Measurements from ENCODE around the gene THAP4.
"Not testable (repeated sequence)": the region's sequence is repeated elsewhere in the genome, so short reads cannot be mapped to it uniquely, and the experiment has no call there.

Gene THAP4

GRCh38 chr2:241612156-241613016, 24.6 kb downstream of the THAP4 start:
- DNase-seq (ENCODE audit: low spot score): peak; percentile 38

GRCh38 chr2:241611062-241611461, 25.9 kb downstream of the THAP4 start:
- no peak for DNase-seq (ENCODE audit: low spot score)

GRCh38 chr2:241609859-241610793, 26.8 kb downstream of the THAP4 start:
- peak; percentile 91 for DNase-seq (ENCODE audit: low spot score)

- DNase-seq (ENCODE audit: low spot score): no peak
Measured at GRCh38 chr2:241608881-241609280, 28.1 kb downstream of the THAP4 start.

- DNase-seq (ENCODE audit: low spot score): no peak
Measured at GRCh38 chr2:241607162-241607885, 29.6 kb downstream of the THAP4 start.

GRCh38 chr2:241606186-241606585, 30.8 kb downstream of the THAP4 start:
- no peak for DNase-seq (ENCODE audit: low spot score)

- DNase-seq (ENCODE audit: low spot score): no peak
Measured at GRCh38 chr2:241603686-241604085, 33.3 kb downstream of the THAP4 start.

- DNase-seq (ENCODE audit: low spot score): no peak
Measured at GRCh38 chr2:241602720-241603119, 34.2 kb downstream of the THAP4 start.

- no peak for DNase-seq (ENCODE audit: low spot score)
Measured at GRCh38 chr2:241601841-241602240, 35.1 kb downstream of the THAP4 start.

- no peak for DNase-seq (ENCODE audit: low spot score)
Measured at GRCh38 chr2:241599615-241600014, 37.3 kb downstream of the THAP4 start.

- no peak for DNase-seq (ENCODE audit: low spot score)
Measured at GRCh38 chr2:241598487-241598886, 38.5 kb downstream of the THAP4 start.

GRCh38 chr2:241598061-241598460, 38.9 kb downstream of the THAP4 start:
- no peak for DNase-seq (ENCODE audit: low spot score)

GRCh38 chr2:241597561-241597960, 39.4 kb downstream of the THAP4 start:
- DNase-seq (ENCODE audit: low spot score): no peak

- DNase-seq (ENCODE audit: low spot score): peak; percentile 52
Measured at GRCh38 chr2:241595600-241596140, 41.3 kb downstream of the THAP4 start.

- no peak for DNase-seq (ENCODE audit: low spot score)
Measured at GRCh38 chr2:241593271-241593670, 43.7 kb downstream of the THAP4 start.

- no peak for DNase-seq (ENCODE audit: low spot score)
Measured at GRCh38 chr2:241592126-241592845, 44.7 kb downstream of the THAP4 start.

- DNase-seq (ENCODE audit: low spot score): not testable (repeated sequence)
Measured at GRCh38 chr2:241590496-241591455, 46.2 kb downstream of the THAP4 start.

- not testable (repeated sequence) for DNase-seq (ENCODE audit: low spot score)
Measured at GRCh38 chr2:241589863-241590262, 47.1 kb downstream of the THAP4 start.

GRCh38 chr2:241586564-241587264, 50.2 kb downstream of the THAP4 start:
- DNase-seq (ENCODE audit: low spot score): no peak

All from AG08395 (cell line).